GM23338 (cell line): ENCODE measurements around the gene ELL2. TPM values are rescaled to one million over a fixed set of nuclear protein-coding genes. Genes with fewer than 3 reads are reported as not detected.

Experiments
- ATAC-seq: fragments of 200-7000 bp; cut with Tn5 transposase; 3 replicates; pipeline ENCODE4 v1.9.1; 2020
- DNase-seq: peaks from one replicate; pipeline ENCODE4 v3.0.0-alpha.2; 2015; ENCODE audit warnings: low spot score
- H2AFZ ChIP-seq: fragments of 200-600 bp; sonication (generic); 2 replicates; pipeline ENCODE4 v1.8.0; 2016; ENCODE audit warnings: antibody characterized with exemption, mild to moderate bottlenecking, moderate library complexity
- H3F3A ChIP-seq: fragments of 200-600 bp; sonication (generic); replicated peaks from 2 replicates; pipeline ENCODE4 v1.8.0; 2017; ENCODE audit warnings: antibody characterized with exemption, mixed run types, low read depth
- H3K27ac ChIP-seq: fragments of 200-600 bp; sonication (generic); 2 replicates; pipeline ENCODE4 v1.6.1; 2016; ENCODE audit warnings: low read depth
- H3K27me3 ChIP-seq: fragments of 200-600 bp; sonication (generic); 2 replicates; pipeline ENCODE4 v1.8.0; 2016; ENCODE audit warnings: mild to moderate bottlenecking, mixed run types, moderate library complexity; ENCODE audit not compliant: insufficient read depth
- H3K36me3 ChIP-seq: fragments of 200-600 bp; sonication (generic); 2 replicates; pipeline ENCODE4 v1.8.0; 2016; ENCODE audit warnings: mild to moderate bottlenecking; ENCODE audit not compliant: insufficient read depth
- H3K4me1 ChIP-seq: fragments of 200-600 bp; sonication (generic); 2 replicates; pipeline ENCODE4 v1.8.0; 2016; ENCODE audit warnings: mild to moderate bottlenecking, moderate library complexity; ENCODE audit not compliant: insufficient read depth
- H3K4me2 ChIP-seq: fragments of 200-600 bp; sonication (generic); 2 replicates; pipeline ENCODE4 v1.7.1; 2017; ENCODE audit warnings: mixed run types
- H3K4me3 ChIP-seq: fragments of 200-600 bp; sonication (generic); 2 replicates; pipeline ENCODE4 v1.6.1; 2016; ENCODE audit warnings: mixed run types
- H3K79me2 ChIP-seq: fragments of 200-600 bp; sonication (generic); replicated peaks from 2 replicates; pipeline ENCODE4 v1.8.0; 2017; ENCODE audit warnings: mild to moderate bottlenecking; ENCODE audit not compliant: insufficient read depth
- H3K9me2 ChIP-seq: fragments of 200-600 bp; sonication (generic); 2 replicates; pipeline ENCODE4 v1.8.0; 2017; ENCODE audit not compliant: insufficient read depth
- H4K20me1 ChIP-seq: fragments of 200-600 bp; sonication (generic); replicated peaks from 2 replicates; pipeline ENCODE4 v1.8.0; 2017; ENCODE audit warnings: mild to moderate bottlenecking; ENCODE audit not compliant: insufficient read depth
- H3K27ac Mint-ChIP-seq: 2 replicates; pipeline ENCODE4 v1.8.0; 2020; ENCODE audit warnings: inconsistent platforms, mild to moderate bottlenecking, moderate library complexity, mixed read lengths
- H3K27me3 Mint-ChIP-seq: 3 replicates; pipeline ENCODE4 v1.8.0; 2022; ENCODE audit warnings: low read depth, mild to moderate bottlenecking, moderate library complexity, mixed read lengths, inconsistent platforms; ENCODE audit not compliant: insufficient read depth, poor library complexity
- H3K36me3 Mint-ChIP-seq: 3 replicates; pipeline ENCODE4 v1.8.0; 2021; ENCODE audit warnings: low read depth, mild to moderate bottlenecking, inconsistent platforms, moderate library complexity, mixed read lengths
- H3K4me1 Mint-ChIP-seq: 3 replicates; pipeline ENCODE4 v1.8.0; 2020; ENCODE audit warnings: mild to moderate bottlenecking, inconsistent platforms, mixed read lengths
- H3K4me3 Mint-ChIP-seq: 3 replicates; pipeline ENCODE4 v1.8.0; 2021; ENCODE audit warnings: moderate library complexity, mild to moderate bottlenecking, inconsistent platforms, mixed read lengths
- H3K9me3 Mint-ChIP-seq: 3 replicates; pipeline ENCODE4 v1.8.0; 2020; ENCODE audit warnings: moderate library complexity, mild to moderate bottlenecking, inconsistent platforms, mixed read lengths
- CREB1 ChIP-seq: fragments of 250-450 bp; sonication (Bioruptor Pico); IDR thresholded peaks from 2 replicates; pipeline ENCODE4 v1.5.0; 2020; ENCODE audit warnings: low read depth, mild to moderate bottlenecking, moderate library complexity
- EZH2 ChIP-seq: fragments of 200-600 bp; sonication (generic); IDR thresholded peaks from one replicate; pipeline ENCODE4 v1.8.0; 2017; ENCODE audit warnings: antibody characterized with exemption, mild to moderate bottlenecking, low read depth; ENCODE audit not compliant: unreplicated experiment
- EZH2phosphoT487 ChIP-seq: fragments of 200-600 bp; sonication (generic); IDR thresholded peaks from one replicate; pipeline ENCODE4 v1.8.1; 2018; ENCODE audit warnings: antibody characterized with exemption; ENCODE audit not compliant: unreplicated experiment
- JUNB ChIP-seq: IDR thresholded peaks from one replicate; pipeline ENCODE4 v1.6.1; 2016; ENCODE audit warnings: antibody characterized with exemption; ENCODE audit not compliant: unreplicated experiment
- NANOG ChIP-seq: IDR thresholded peaks from 2 replicates; pipeline ENCODE4 v1.6.1; 2016; ENCODE audit warnings: antibody characterized with exemption, borderline replicate concordance
- POLR2AphosphoS5 ChIP-seq: IDR thresholded peaks from 2 replicates; pipeline ENCODE4 v1.6.1; 2016; ENCODE audit warnings: antibody characterized with exemption, low read depth
- STAT1 ChIP-seq: IDR thresholded peaks from one replicate; pipeline ENCODE4 v1.6.1; 2016; ENCODE audit warnings: antibody characterized with exemption; ENCODE audit not compliant: unreplicated experiment
- ZNF114 ChIP-seq: fragments of 250-450 bp; sonication (Bioruptor Pico); IDR thresholded peaks from 2 replicates; pipeline ENCODE4 v1.5.0; 2020; ENCODE audit warnings: mild to moderate bottlenecking, moderate library complexity
- ZNF331 ChIP-seq: fragments of 250-450 bp; sonication (Bioruptor Pico); IDR thresholded peaks from 2 replicates; pipeline ENCODE4 v1.5.0; 2020; ENCODE audit warnings: low read depth, mild to moderate bottlenecking, moderate library complexity
- polyA plus RNA-seq: library from polyadenylated mRNA; unstranded; fragments of >200 nt; fragmentation: Nextera tagmentation; extraction: Ambion mirVana; gene quantifications from 2 replicates; pipeline ENCODE4 v1.2.1, GENCODE V29; 2016
- total RNA-seq: library from RNA; depleted of rRNA; stranded (reverse); fragments of >200 nt; shearing (Covaris generic); gene quantifications from 2 replicates; pipeline ENCODE4 v1.2.3, GENCODE V29; 2014
- TF ChIP-seq, protein P1 (sequence below), 2 experiments: fragments of 200-600 bp in 1 of 2; sonication (generic) in 1 of 2; conservative IDR thresholded peaks; 2 replicates each; pipeline versions ENCODE4 v1.5.1 to v1.6.1; 2016 to 2017; ENCODE audit warnings: antibody characterized with exemption in 2 of 2, low read depth in 2 of 2, mild to moderate bottlenecking in 2 of 2, moderate library complexity in 1 of 2
- TF ChIP-seq, protein P2 (sequence below): fragments of 250-450 bp; sonication (Bioruptor Pico); IDR thresholded peaks from 2 replicates; pipeline ENCODE4 v1.5.0; 2020; ENCODE audit warnings: mild to moderate bottlenecking, moderate library complexity
- TF ChIP-seq, protein P3 (sequence below): IDR thresholded peaks from one replicate; pipeline ENCODE4 v1.6.1; 2018; ENCODE audit warnings: antibody characterized with exemption; ENCODE audit not compliant: unreplicated experiment
- TF ChIP-seq, protein P4 (sequence below): IDR thresholded peaks from 2 replicates; pipeline ENCODE4 v1.6.1; 2016; ENCODE audit warnings: antibody characterized with exemption

Gene ELL2
- total and polyA plus RNA-seq, 2 experiments from 2014 or later: 7.4 to 32.6 TPM

DNA sequence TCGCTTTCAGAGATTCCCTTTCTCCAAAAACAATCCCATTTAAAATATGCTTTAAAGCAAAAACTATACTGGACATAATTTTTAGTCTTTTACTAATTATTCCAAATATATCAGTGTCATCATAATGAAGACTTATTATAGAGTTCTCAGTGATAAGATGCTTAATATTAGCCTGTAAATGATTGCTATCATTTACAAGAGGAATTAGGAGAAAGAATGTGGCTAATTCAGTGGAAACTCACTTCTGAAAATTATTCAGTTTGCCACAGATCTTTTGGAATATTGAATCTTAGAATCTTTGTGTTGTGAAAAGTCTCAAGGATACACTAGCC, 114.4 kb downstream of the ELL2 start:
- Mint-ChIP-seq H3K27ac (no peak overlapping the region), H3K27me3 (no peaks in the 10 kb centered on the region), H3K4me3 (no peak overlapping the region), H3K9me3 (no peaks in the 10 kb centered on the region), H3K4me1 (peaks cover 2% of the 10 kb centered on the region; the same call in 1 of the 3 replicates), H3K36me3 (no peaks in the 10 kb centered on the region)
- Histone ChIP-seq H3K36me3 (no peaks in the 10 kb centered on the region), H4K20me1 (no peaks in the 10 kb centered on the region), H3K4me3 (no peak overlapping the region), H3K9me2 (no peaks in the 10 kb centered on the region), H3K27me3 (no peaks in the 10 kb centered on the region), H3K4me1 (no peaks in the 10 kb centered on the region), H3F3A (no peaks in the 10 kb centered on the region), H3K4me2 (no peak overlapping the region), H3K79me2 (no peaks in the 10 kb centered on the region), H3K27ac (no peak overlapping the region), H2AFZ (no peak overlapping the region)
- ATAC-seq: no peak
- TF ChIP-seq POLR2AphosphoS5: no peak
- TF ChIP-seq EZH2phosphoT487: no peak
- TF ChIP-seq CREB1: no peak
- no peak for TF ChIP-seq ZNF114 (CRISPR knock-in tag)
- no peak for TF ChIP-seq JUNB
- TF ChIP-seq, protein P1, sequence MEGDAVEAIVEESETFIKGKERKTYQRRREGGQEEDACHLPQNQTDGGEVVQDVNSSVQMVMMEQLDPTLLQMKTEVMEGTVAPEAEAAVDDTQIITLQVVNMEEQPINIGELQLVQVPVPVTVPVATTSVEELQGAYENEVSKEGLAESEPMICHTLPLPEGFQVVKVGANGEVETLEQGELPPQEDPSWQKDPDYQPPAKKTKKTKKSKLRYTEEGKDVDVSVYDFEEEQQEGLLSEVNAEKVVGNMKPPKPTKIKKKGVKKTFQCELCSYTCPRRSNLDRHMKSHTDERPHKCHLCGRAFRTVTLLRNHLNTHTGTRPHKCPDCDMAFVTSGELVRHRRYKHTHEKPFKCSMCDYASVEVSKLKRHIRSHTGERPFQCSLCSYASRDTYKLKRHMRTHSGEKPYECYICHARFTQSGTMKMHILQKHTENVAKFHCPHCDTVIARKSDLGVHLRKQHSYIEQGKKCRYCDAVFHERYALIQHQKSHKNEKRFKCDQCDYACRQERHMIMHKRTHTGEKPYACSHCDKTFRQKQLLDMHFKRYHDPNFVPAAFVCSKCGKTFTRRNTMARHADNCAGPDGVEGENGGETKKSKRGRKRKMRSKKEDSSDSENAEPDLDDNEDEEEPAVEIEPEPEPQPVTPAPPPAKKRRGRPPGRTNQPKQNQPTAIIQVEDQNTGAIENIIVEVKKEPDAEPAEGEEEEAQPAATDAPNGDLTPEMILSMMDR (conservative IDR thresholded peaks at IDR 0.05; ENCODE audit: low read depth in 2 of 2): no peak
- no peak for TF ChIP-seq NANOG
- TF ChIP-seq, protein P2, sequence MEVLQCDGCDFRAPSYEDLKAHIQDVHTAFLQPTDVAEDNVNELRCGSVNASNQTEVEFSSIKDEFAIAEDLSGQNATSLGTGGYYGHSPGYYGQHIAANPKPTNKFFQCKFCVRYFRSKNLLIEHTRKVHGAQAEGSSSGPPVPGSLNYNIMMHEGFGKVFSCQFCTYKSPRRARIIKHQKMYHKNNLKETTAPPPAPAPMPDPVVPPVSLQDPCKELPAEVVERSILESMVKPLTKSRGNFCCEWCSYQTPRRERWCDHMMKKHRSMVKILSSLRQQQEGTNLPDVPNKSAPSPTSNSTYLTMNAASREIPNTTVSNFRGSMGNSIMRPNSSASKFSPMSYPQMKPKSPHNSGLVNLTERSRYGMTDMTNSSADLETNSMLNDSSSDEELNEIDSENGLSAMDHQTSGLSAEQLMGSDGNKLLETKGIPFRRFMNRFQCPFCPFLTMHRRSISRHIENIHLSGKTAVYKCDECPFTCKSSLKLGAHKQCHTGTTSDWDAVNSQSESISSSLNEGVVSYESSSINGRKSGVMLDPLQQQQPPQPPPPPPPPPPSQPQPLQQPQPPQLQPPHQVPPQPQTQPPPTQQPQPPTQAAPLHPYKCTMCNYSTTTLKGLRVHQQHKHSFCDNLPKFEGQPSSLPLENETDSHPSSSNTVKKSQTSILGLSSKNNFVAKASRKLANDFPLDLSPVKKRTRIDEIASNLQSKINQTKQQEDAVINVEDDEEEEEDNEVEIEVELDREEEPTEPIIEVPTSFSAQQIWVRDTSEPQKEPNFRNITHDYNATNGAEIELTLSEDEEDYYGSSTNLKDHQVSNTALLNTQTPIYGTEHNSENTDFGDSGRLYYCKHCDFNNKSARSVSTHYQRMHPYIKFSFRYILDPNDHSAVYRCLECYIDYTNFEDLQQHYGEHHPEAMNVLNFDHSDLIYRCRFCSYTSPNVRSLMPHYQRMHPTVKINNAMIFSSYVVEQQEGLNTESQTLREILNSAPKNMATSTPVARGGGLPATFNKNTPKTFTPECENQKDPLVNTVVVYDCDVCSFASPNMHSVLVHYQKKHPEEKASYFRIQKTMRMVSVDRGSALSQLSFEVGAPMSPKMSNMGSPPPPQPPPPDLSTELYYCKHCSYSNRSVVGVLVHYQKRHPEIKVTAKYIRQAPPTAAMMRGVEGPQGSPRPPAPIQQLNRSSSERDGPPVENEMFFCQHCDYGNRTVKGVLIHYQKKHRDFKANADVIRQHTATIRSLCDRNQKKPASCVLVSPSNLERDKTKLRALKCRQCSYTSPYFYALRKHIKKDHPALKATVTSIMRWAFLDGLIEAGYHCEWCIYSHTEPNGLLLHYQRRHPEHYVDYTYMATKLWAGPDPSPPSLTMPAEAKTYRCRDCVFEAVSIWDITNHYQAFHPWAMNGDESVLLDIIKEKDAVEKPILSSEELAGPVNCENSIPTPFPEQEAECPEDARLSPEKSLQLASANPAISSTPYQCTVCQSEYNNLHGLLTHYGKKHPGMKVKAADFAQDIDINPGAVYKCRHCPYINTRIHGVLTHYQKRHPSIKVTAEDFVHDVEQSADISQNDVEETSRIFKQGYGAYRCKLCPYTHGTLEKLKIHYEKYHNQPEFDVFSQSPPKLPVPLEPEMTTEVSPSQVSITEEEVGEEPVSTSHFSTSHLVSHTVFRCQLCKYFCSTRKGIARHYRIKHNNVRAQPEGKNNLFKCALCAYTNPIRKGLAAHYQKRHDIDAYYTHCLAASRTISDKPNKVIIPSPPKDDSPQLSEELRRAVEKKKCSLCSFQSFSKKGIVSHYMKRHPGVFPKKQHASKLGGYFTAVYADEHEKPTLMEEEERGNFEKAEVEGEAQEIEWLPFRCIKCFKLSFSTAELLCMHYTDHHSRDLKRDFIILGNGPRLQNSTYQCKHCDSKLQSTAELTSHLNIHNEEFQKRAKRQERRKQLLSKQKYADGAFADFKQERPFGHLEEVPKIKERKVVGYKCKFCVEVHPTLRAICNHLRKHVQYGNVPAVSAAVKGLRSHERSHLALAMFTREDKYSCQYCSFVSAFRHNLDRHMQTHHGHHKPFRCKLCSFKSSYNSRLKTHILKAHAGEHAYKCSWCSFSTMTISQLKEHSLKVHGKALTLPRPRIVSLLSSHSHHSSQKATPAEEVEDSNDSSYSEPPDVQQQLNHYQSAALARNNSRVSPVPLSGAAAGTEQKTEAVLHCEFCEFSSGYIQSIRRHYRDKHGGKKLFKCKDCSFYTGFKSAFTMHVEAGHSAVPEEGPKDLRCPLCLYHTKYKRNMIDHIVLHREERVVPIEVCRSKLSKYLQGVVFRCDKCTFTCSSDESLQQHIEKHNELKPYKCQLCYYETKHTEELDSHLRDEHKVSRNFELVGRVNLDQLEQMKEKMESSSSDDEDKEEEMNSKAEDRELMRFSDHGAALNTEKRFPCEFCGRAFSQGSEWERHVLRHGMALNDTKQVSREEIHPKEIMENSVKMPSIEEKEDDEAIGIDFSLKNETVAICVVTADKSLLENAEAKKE (CRISPR knock-in tag): no peak
- TF ChIP-seq STAT1: no peak
- no peak for TF ChIP-seq EZH2
- TF ChIP-seq, protein P3, sequence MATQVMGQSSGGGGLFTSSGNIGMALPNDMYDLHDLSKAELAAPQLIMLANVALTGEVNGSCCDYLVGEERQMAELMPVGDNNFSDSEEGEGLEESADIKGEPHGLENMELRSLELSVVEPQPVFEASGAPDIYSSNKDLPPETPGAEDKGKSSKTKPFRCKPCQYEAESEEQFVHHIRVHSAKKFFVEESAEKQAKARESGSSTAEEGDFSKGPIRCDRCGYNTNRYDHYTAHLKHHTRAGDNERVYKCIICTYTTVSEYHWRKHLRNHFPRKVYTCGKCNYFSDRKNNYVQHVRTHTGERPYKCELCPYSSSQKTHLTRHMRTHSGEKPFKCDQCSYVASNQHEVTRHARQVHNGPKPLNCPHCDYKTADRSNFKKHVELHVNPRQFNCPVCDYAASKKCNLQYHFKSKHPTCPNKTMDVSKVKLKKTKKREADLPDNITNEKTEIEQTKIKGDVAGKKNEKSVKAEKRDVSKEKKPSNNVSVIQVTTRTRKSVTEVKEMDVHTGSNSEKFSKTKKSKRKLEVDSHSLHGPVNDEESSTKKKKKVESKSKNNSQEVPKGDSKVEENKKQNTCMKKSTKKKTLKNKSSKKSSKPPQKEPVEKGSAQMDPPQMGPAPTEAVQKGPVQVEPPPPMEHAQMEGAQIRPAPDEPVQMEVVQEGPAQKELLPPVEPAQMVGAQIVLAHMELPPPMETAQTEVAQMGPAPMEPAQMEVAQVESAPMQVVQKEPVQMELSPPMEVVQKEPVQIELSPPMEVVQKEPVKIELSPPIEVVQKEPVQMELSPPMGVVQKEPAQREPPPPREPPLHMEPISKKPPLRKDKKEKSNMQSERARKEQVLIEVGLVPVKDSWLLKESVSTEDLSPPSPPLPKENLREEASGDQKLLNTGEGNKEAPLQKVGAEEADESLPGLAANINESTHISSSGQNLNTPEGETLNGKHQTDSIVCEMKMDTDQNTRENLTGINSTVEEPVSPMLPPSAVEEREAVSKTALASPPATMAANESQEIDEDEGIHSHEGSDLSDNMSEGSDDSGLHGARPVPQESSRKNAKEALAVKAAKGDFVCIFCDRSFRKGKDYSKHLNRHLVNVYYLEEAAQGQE: no peak
- TF ChIP-seq, protein P4, sequence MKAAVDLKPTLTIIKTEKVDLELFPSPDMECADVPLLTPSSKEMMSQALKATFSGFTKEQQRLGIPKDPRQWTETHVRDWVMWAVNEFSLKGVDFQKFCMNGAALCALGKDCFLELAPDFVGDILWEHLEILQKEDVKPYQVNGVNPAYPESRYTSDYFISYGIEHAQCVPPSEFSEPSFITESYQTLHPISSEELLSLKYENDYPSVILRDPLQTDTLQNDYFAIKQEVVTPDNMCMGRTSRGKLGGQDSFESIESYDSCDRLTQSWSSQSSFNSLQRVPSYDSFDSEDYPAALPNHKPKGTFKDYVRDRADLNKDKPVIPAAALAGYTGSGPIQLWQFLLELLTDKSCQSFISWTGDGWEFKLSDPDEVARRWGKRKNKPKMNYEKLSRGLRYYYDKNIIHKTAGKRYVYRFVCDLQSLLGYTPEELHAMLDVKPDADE: no peak
- no peak for TF ChIP-seq ZNF331 (CRISPR knock-in tag)
- DNase-seq: no peak
